Heart left ventricle (tissue), 16 donors: ENCODE measurements around the gene ADCY1. TPM values are rescaled to one million over a fixed set of nuclear protein-coding genes. Genes with fewer than 3 reads are reported as not detected.

Experiments
- ATAC-seq, 4 donors: fragments of 200-7000 bp; cut with Tn5 transposase; one replicate each; pipeline ENCODE4 v1.9.1; 2020 to 2022; ENCODE audit warnings: moderate library complexity in 4 of 4, mild to moderate bottlenecking in 3 of 4, moderate number of reproducible peaks in 1 of 4
- DNase-seq, 5 donors: peaks; one replicate each; pipeline ENCODE4 v3.0.0-alpha.2; 2020
- H3K27ac ChIP-seq, 12 donors: fragments of 200-600 bp; sonication (generic) in 4 of 12; one replicate each; pipeline versions ENCODE4 v1.5.0 to v1.8.0; 2016 to 2022; ENCODE audit warnings: mild to moderate bottlenecking in 2 of 12
- H3K27me3 ChIP-seq, 9 donors: fragments of 200-600 bp; sonication (generic) in 2 of 9; one replicate each; pipeline versions ENCODE4 v1.5.1 to v1.8.0; 2016 to 2022; ENCODE audit warnings: mild to moderate bottlenecking in 3 of 9
- H3K36me3 ChIP-seq, 9 donors: fragments of 200-600 bp; sonication (generic) in 2 of 9; one replicate each; pipeline versions ENCODE4 v1.5.0 to v1.8.0; 2018 to 2022; ENCODE audit warnings: mild to moderate bottlenecking in 2 of 9
- H3K4me1 ChIP-seq, 12 donors: fragments of 200-600 bp; sonication (generic) in 4 of 12; one replicate each; pipeline versions ENCODE4 v1.5.0 to v1.8.0; 2016 to 2022; ENCODE audit warnings: mild to moderate bottlenecking in 3 of 12
- H3K4me3 ChIP-seq, 12 donors: fragments of 200-600 bp; sonication (generic) in 4 of 12; one replicate each; pipeline versions ENCODE4 v1.5.0 to v1.8.0; 2017 to 2022; ENCODE audit warnings: mild to moderate bottlenecking in 9 of 12, moderate library complexity in 4 of 12
- H3K9me3 ChIP-seq, 12 donors: fragments of 200-600 bp; sonication (generic) in 4 of 12; one replicate each; pipeline versions ENCODE4 v1.5.0 to v1.8.0; 2016 to 2022; ENCODE audit warnings: mild to moderate bottlenecking in 1 of 12
- POLR2A ChIP-seq, 2 donors: fragments of 450-650 bp; IDR thresholded peaks; one replicate each; pipeline ENCODE4 v1.6.1; 2017; ENCODE audit warnings: antibody characterized with exemption in 2 of 2, mild to moderate bottlenecking in 2 of 2, moderate library complexity in 2 of 2
- WGBS, 4 donors: extraction: QIAGEN DNeasy Blood & Tissue Kit in 2 of 4; methylation state at CpG; one replicate each; pipeline versions ENCODE4 v1.1.5 to v1.1.7; 2013 to 2018; 5-methylcytosine and 5-hydroxymethylcytosine counted together
- intact Hi-C, 10 donors: fragments of 100-400 bp; cut with DNase I; formaldehyde crosslinking; loops; one replicate each; pipeline versions ENCODE4 v1.11.1 to v1.14.2; 2022
- polyA plus RNA-seq, 2 donors: library from polyadenylated mRNA; stranded (reverse); fragments of 200-250 nt; gene quantifications; one replicate each; pipeline ENCODE4 v1.2.3, GENCODE V29; 2013
- total RNA-seq, 9 donors: library from RNA; depleted of rRNA in 2 of 9; stranded (reverse); fragments of >200 nt in 2 of 9; fragmentation: NEBNext Ultra II Directional in 3 of 9; extraction: Animal tissue kit (Norgen Biotek cat#: 25700) in 3 of 9; gene quantifications; one replicate each; pipeline versions ENCODE4 v1.1.0 to v1.2.4, GENCODE V29; 2016 to 2023
- TF ChIP-seq, protein P1 (sequence below), 12 donors: fragments of 200-600 bp; sonication (generic) in 4 of 12; IDR thresholded peaks; one replicate each; pipeline versions ENCODE4 v1.5.0 to v1.8.0; 2018 to 2022; ENCODE audit warnings: antibody characterized with exemption in 12 of 12, mild to moderate bottlenecking in 5 of 12
- donor health status: ischemic (EF 13 %, LVEDD 7.1; RV severe dilation, severe dysfunction).
- donor health status: healthy with polysubstance abuse.
- donor health status: DM: no; HTN: yes; CAD: no.
- donor health status: DM: no; HTN: no; CAD: no.
- donor health status: ischemic (EF 25% LVEDD 6.9; RV normal size, moderate dysfunction).
- donor health status: ischemic (EF 25% LVEDD 5.7; RV mildly dilated, moderate dysfunction).
- donor health status: healthy.
- donor health status: DM: yes; HTN: yes; CAD: no.
- donor health status: ischemic (EF 35%, LVEDD 5.7; RV mildly dilated, moderate dysfunction).
- donor health status: nonischemic (EF 11% LVEDD 7.7; RV severe dilation, severe dysfunction).
- donor health status: DM: yes; HTN: yes; CAD: no.
- donor health status: PGD.
- donor health status: ischemic (EF 29% LVEDD 5.4; RV normal size, mild dysfunction).
- donor health status: nonischemic (EF 23%, LVEDD 6.1; RV moderate dilation, normal function).

The ADCY1 gene
- total and polyA plus RNA-seq, 11 donors = 0.73 to 10.8 (median 3.6) TPM

DNA sequence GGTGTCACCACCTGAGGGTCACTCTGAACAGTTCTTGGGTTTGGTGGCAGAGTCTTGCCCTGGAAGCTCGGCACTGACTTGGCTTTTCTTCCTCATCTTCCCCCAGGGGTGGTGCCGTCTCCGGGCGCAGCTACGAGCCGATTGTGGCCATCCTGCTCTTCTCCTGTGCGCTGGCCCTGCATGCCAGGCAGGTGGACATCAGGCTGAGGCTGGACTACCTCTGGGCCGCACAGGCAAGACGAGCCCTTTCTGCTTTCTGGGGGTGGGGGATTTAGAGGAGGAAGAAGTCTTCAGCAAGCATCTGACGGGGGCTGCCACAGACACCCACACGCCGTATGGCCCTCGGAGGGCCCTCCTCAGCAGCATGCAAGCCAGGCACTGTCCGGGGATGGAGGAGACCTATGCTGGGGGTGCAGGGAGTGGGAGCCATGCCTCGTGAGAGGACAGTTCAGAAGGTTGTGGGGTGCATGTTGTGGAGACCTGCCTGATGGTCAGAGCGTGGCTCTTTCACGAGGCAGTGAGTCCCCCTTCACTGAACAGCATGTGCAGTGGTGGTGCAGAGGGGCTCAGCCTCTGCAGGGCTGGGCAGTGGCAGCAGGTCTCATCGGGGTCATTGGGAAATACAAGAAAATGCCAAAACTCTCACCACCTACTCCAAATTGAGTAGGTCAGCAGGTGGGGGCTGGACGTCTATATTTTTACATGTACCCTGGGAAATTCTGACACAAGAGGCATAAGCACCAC, 112.4 kb downstream of the ADCY1 start:
- DNase-seq = peak in 3 of 5 donors; percentile 2 to 40 (median 11)

DNA sequence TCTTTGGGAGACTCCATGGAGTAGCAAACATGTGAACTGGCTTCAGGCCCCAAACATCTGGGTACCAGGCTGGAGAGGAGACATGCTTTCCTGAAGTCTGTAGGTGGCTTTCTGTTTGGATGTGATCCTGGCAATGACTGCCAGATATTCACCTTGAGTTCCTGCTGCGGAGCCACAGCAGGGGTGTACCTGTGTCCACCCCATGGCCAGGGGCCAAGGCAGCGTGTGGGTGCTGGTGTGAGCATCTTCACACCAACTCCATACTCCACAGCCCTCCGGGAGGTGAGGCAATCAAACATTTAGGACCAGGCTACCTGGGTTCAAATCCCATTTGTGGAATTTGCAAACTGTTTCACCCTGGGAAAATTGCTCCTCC, 113.0 kb downstream of the ADCY1 start:
- WGBS, 4 donors = 91 to 100% (median 96%) methylated on average over 1 to 3 of the region's 3 CpGs
- H3K36me3 ChIP-seq = peaks cover 0 to 22% (median 0%) of the 10 kb centered on the region in 9 donors
- no peak for TF ChIP-seq POLR2A (IDR thresholded peaks at IDR 0.05)
- TF ChIP-seq, protein P1, sequence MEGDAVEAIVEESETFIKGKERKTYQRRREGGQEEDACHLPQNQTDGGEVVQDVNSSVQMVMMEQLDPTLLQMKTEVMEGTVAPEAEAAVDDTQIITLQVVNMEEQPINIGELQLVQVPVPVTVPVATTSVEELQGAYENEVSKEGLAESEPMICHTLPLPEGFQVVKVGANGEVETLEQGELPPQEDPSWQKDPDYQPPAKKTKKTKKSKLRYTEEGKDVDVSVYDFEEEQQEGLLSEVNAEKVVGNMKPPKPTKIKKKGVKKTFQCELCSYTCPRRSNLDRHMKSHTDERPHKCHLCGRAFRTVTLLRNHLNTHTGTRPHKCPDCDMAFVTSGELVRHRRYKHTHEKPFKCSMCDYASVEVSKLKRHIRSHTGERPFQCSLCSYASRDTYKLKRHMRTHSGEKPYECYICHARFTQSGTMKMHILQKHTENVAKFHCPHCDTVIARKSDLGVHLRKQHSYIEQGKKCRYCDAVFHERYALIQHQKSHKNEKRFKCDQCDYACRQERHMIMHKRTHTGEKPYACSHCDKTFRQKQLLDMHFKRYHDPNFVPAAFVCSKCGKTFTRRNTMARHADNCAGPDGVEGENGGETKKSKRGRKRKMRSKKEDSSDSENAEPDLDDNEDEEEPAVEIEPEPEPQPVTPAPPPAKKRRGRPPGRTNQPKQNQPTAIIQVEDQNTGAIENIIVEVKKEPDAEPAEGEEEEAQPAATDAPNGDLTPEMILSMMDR (IDR thresholded peaks at IDR 0.05) = no peak
- no peaks in the 10 kb centered on the region for H3K9me3 ChIP-seq
- peaks cover 0 to 13% (median 6%) of the 10 kb centered on the region in 12 donors for H3K4me1 ChIP-seq
- intact Hi-C loops = no loop called here
- ATAC-seq (no peak), DNase-seq (peak in 1 of 5 donors; percentile 2)
- H3K27me3 ChIP-seq = no peaks in the 10 kb centered on the region
- H3K4me3 ChIP-seq = no peak overlapping the region
- H3K27ac ChIP-seq = no peak overlapping the region

More for the DNA sequence above, 112.4 kb downstream of the ADCY1 start:
- 93 to 96% (median 93%) methylated on average over 11 to 19 of the region's 19 CpGs for WGBS, 4 donors
- Histone ChIP-seq H3K27me3 (no peaks in the 10 kb centered on the region), H3K4me3 (no peak overlapping the region), H3K36me3 (peaks cover 0 to 16% (median 0%) of the 10 kb centered on the region in 9 donors), H3K27ac (peak overlapping the region in 1 of 12 donors; percentile 48), H3K9me3 (no peaks in the 10 kb centered on the region), H3K4me1 (peaks cover 0 to 13% (median 6%) of the 10 kb centered on the region in 12 donors)
- no peak for ATAC-seq
- TF ChIP-seq, protein P1 (IDR thresholded peaks at IDR 0.05) = no peak
- no peak for TF ChIP-seq POLR2A (IDR thresholded peaks at IDR 0.05)
- intact Hi-C loops = no loop called here

DNA sequence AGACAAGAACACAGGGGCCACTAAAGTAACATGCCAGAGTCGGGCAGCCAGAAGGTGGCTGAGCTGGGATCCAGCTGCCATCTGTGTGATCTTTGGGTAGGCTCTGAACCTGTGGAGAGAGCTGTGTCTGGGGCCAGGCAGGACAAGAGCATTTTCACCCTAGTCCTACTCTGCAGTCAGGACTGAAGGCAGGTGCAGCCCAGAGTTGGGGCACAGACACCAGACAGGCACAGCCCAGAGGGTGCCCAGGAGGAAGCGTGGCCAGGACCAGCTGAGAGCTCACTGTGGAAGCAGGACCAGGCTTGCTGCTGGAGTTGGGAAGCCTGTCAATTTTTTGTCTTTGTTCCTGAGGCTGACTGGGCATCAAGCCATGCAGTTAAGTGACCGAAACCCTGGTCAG, 113.6 kb downstream of the ADCY1 start:
- Histone ChIP-seq H3K9me3 (no peaks in the 10 kb centered on the region), H3K36me3 (peaks cover 0 to 22% (median 0%) of the 10 kb centered on the region in 9 donors), H3K4me1 (peaks cover 0 to 13% (median 6%) of the 10 kb centered on the region in 12 donors), H3K27me3 (no peaks in the 10 kb centered on the region), H3K27ac (no peak overlapping the region), H3K4me3 (no peak overlapping the region)
- intact Hi-C loops = no loop called here
- DNase-seq (peak in 2 of 5 donors; percentile 9 to 17), ATAC-seq (peak in 2 of 4 donors; percentile 20 to 31)
- WGBS, 4 donors = 59 to 73% (median 64%) methylated on average over 2 to 3 of the region's 3 CpGs
- no peak for TF ChIP-seq POLR2A (IDR thresholded peaks at IDR 0.05)
- TF ChIP-seq, protein P1 (IDR thresholded peaks at IDR 0.05) = no peak

DNA sequence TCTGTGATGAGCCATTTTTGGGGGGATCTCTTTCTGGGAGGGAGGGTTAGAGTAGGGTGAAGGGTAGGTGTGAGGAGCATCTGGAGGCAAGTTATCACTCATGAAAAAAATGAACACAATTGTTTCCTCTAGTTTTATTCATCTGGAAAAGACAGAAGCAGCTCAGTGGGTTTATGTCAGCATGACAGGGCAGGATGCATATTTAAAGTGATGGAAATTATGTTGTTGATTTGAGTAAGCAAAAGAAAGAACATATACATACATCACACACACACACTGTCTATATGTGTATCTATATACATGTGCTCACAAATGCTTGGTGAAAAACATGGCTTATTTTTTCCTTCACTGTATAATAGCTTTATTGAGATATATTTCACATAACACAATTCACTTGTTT, 114.2 kb downstream of the ADCY1 start:
- Histone ChIP-seq H3K4me3 (no peak overlapping the region), H3K27me3 (no peaks in the 10 kb centered on the region), H3K27ac (no peak overlapping the region), H3K9me3 (no peaks in the 10 kb centered on the region), H3K36me3 (peaks cover 0 to 22% (median 0%) of the 10 kb centered on the region in 9 donors), H3K4me1 (peaks cover 0 to 13% (median 6%) of the 10 kb centered on the region in 12 donors)
- ATAC-seq = no peak
- no peak for DNase-seq
- TF ChIP-seq, protein P1 (IDR thresholded peaks at IDR 0.05) = no peak
- TF ChIP-seq POLR2A (IDR thresholded peaks at IDR 0.05) = no peak
- intact Hi-C loops = no loop called here
